SU-DHL-6 (cell line): Measurements from ENCODE around the gene EXOC6B.

Source experiments
- CTCF ChIP-seq: fragments of 200-600 bp; sonication (generic); IDR thresholded peaks from one replicate; pipeline ENCODE4 v1.5.1; 2017; ENCODE audit warnings: antibody characterized with exemption, mild to moderate bottlenecking, low read length, moderate library complexity; ENCODE audit not compliant: insufficient read depth, poor library complexity, severe bottlenecking
- EZH2phosphoT487 ChIP-seq: fragments of 200-600 bp; sonication (generic), shearing (Covaris generic); conservative IDR thresholded peaks from 2 replicates; pipeline ENCODE4 v1.6.1; 2018; ENCODE audit warnings: mild to moderate bottlenecking, antibody characterized with exemption, low read length, moderate library complexity, mixed read lengths

- TF ChIP-seq CTCF (no peak), EZH2phosphoT487 (no peak)
Measured at GRCh38 chr2:72821118-72821517, 4.7 kb downstream of the EXOC6B start.
